IMR-90 (cell line): ENCODE results near the gene TAF8. TPM values are rescaled to one million over a fixed set of nuclear protein-coding genes. Genes with fewer than 3 reads are reported as not detected.

ENCODE experiments used
- ATAC-seq: fragments of 200-7000 bp; cut with Tn5 transposase; 2 replicates; pipeline ENCODE4 v1.9.1; 2020; ENCODE audit warnings: low read depth, mild to moderate bottlenecking, moderate library complexity
- BruUV-seq: library from RNA; stranded (reverse); fragments of 400-500 nt; replicated peaks from 2 replicates; lab custom pipeline; 2021; lab: Mats Ljungman, UMichigan
- CTCF ChIA-PET: fragments of 300-600 bp; formaldehyde crosslinking; extraction: SDS; loops from one replicate; lab custom pipeline; 2021; ENCODE audit warnings: antibody characterized with exemption; lab: Yijun Ruan, JAX
- POLR2A ChIA-PET: fragments of 300-600 bp; sonication (Branson Sonifier 250); formaldehyde crosslinking; loops from one replicate; lab custom pipeline; 2022; ENCODE audit warnings: antibody characterized with exemption; ENCODE audit not compliant: unreplicated experiment; lab: Charles Lee
- DNase-seq: peaks from one replicate; pipeline ENCODE4 v3.0.0; 2013
- H2AFZ ChIP-seq: replicated peaks from 2 replicates; pipeline ENCODE3; 2013; ENCODE audit warnings: low read length, mild to moderate bottlenecking; ENCODE audit not compliant: poor library complexity
- H2AK5ac ChIP-seq: 2 replicates; pipeline ENCODE4 v1.6.1; 2013; ENCODE audit warnings: low read depth, low read length, inconsistent platforms
- H2AK9ac ChIP-seq: replicated peaks from 2 replicates; pipeline ENCODE3; 2013; ENCODE audit warnings: mild to moderate bottlenecking, low read depth, low read length, moderate library complexity; ENCODE audit not compliant: poor library complexity
- H2BK120ac ChIP-seq: 2 replicates; pipeline ENCODE4 v1.6.1; 2013; ENCODE audit warnings: low read depth, low read length, inconsistent platforms
- H2BK15ac ChIP-seq: 3 replicates; pipeline ENCODE4 v1.6.1; 2013; ENCODE audit warnings: low read depth, low read length, inconsistent platforms
- H2BK20ac ChIP-seq: 2 replicates; pipeline ENCODE4 v1.6.1; 2013; ENCODE audit warnings: low read depth, mild to moderate bottlenecking, inconsistent platforms, low read length, moderate library complexity
- H2BK5ac ChIP-seq: 2 replicates; pipeline ENCODE4 v1.6.1; 2013; ENCODE audit warnings: mild to moderate bottlenecking, low read depth, low read length, inconsistent platforms; ENCODE audit not compliant: poor library complexity, severe bottlenecking
- H3K14ac ChIP-seq: replicated peaks from 2 replicates; pipeline ENCODE4 v1.6.1; 2013; ENCODE audit warnings: low read depth, low read length, inconsistent platforms
- H3K18ac ChIP-seq: 2 replicates; pipeline ENCODE4 v1.6.1; 2013; ENCODE audit warnings: low read depth, low read length, control low read depth
- H3K23ac ChIP-seq: 2 replicates; pipeline ENCODE4 v1.6.1; 2013; ENCODE audit warnings: low read depth, low read length, inconsistent platforms
- H3K27ac ChIP-seq: 2 replicates; pipeline ENCODE4 v1.5.1; 2013; ENCODE audit warnings: mild to moderate bottlenecking, control low read depth, low read length; ENCODE audit not compliant: insufficient read depth
- H3K27me3 ChIP-seq: 2 replicates; pipeline ENCODE4 v1.6.1; 2013; ENCODE audit warnings: low read length; ENCODE audit not compliant: control insufficient read depth, insufficient read depth
- H3K36me3 ChIP-seq: 2 replicates; pipeline ENCODE4 v1.6.1; 2013; ENCODE audit warnings: low read length, mixed read lengths; ENCODE audit not compliant: control insufficient read depth, insufficient read depth
- H3K4ac ChIP-seq: 2 replicates; pipeline ENCODE4 v1.6.1; 2013; ENCODE audit warnings: low read depth, low read length, inconsistent platforms
- H3K4me1 ChIP-seq: 2 replicates; pipeline ENCODE4 v1.6.1; 2013; ENCODE audit warnings: low read length, mixed read lengths; ENCODE audit not compliant: control insufficient read depth, insufficient read depth
- H3K4me2 ChIP-seq: 2 replicates; pipeline ENCODE4 v1.6.1; 2013; ENCODE audit warnings: low read depth, mild to moderate bottlenecking, control low read depth, low read length, moderate library complexity
- H3K4me3 ChIP-seq: 2 replicates; pipeline ENCODE4 v1.5.1; 2013; ENCODE audit warnings: low read depth, mild to moderate bottlenecking, control low read depth, low read length, moderate library complexity; ENCODE audit not compliant: insufficient read depth
- H3K56ac ChIP-seq: 2 replicates; pipeline ENCODE4 v1.6.1; 2013; ENCODE audit warnings: low read length, inconsistent platforms; ENCODE audit not compliant: insufficient read depth; ENCODE audit errors: extremely low read depth
- H3K79me1 ChIP-seq, 2 experiments: 2 replicates each; pipeline ENCODE4 v1.6.1; 2013; ENCODE audit warnings: low read length in 2 of 2, inconsistent platforms in 1 of 2, low read depth in 1 of 2
- H3K9ac ChIP-seq: 2 replicates; pipeline ENCODE4 v1.6.1; 2013; ENCODE audit warnings: low read depth, low read length, control low read depth
- H3K9me1 ChIP-seq: 2 replicates; pipeline ENCODE4 v1.6.1; 2013; ENCODE audit warnings: low read length, inconsistent platforms; ENCODE audit not compliant: insufficient read depth
- H3K9me3 ChIP-seq: 2 replicates; pipeline ENCODE4 v1.6.1; 2013; ENCODE audit warnings: low read length; ENCODE audit not compliant: control insufficient read depth, insufficient read depth
- H4K20me1 ChIP-seq: 2 replicates; pipeline ENCODE4 v1.6.1; 2013; ENCODE audit warnings: low read length, inconsistent platforms; ENCODE audit not compliant: insufficient read depth
- H4K5ac ChIP-seq: 2 replicates; pipeline ENCODE4 v1.6.1; 2013; ENCODE audit warnings: mild to moderate bottlenecking, low read depth, low read length, control low read depth
- H4K8ac ChIP-seq, 2 experiments: 2 replicates each; pipeline ENCODE4 v1.6.1; 2013; ENCODE audit warnings: low read depth in 2 of 2, low read length in 2 of 2, control low read depth in 1 of 2, inconsistent platforms in 1 of 2
- H4K91ac ChIP-seq: 2 replicates; pipeline ENCODE4 v1.6.1; 2013; ENCODE audit warnings: low read depth, low read length, inconsistent platforms; ENCODE audit not compliant: insufficient read depth
- BHLHE40 ChIP-seq: fragments of 150-350 bp; IDR thresholded peaks from 2 replicates; pipeline ENCODE4 v1.6.1; 2016; ENCODE audit warnings: mild to moderate bottlenecking, low read depth, low read length
- CEBPB ChIP-seq: IDR thresholded peaks from 2 replicates; pipeline ENCODE4 v1.6.1; 2012; ENCODE audit warnings: low read depth, low read length, improper control_type of control experiment
- CHD1 ChIP-seq: IDR thresholded peaks from 2 replicates; pipeline ENCODE4 v1.6.1; 2012; ENCODE audit warnings: low read depth, low read length, improper control_type of control experiment
- FOS ChIP-seq: fragments of 150-350 bp; IDR thresholded peaks from 2 replicates; pipeline ENCODE4 v1.6.1; 2016; ENCODE audit warnings: low read depth, low read length
- MAFK ChIP-seq: IDR thresholded peaks from 2 replicates; pipeline ENCODE4 v1.6.1; 2012; ENCODE audit warnings: low read depth, low read length, improper control_type of control experiment
- MXI1 ChIP-seq: IDR thresholded peaks from 2 replicates; pipeline ENCODE4 v1.6.1; 2012; ENCODE audit warnings: low read depth, mild to moderate bottlenecking, low read length, moderate library complexity, borderline replicate concordance
- POLR2A ChIP-seq: IDR thresholded peaks from 2 replicates; pipeline ENCODE4 v1.6.1; 2012; ENCODE audit warnings: mild to moderate bottlenecking, low read depth, low read length
- RAD21 ChIP-seq: IDR thresholded peaks from 2 replicates; pipeline ENCODE4 v1.6.1; 2012; ENCODE audit warnings: low read length, improper control_type of control experiment
- RCOR1 ChIP-seq: IDR thresholded peaks from 2 replicates; pipeline ENCODE4 v1.6.1; 2012; ENCODE audit warnings: mild to moderate bottlenecking, low read length, improper control_type of control experiment; ENCODE audit not compliant: insufficient replicate concordance
- RFX5 ChIP-seq: IDR thresholded peaks from 2 replicates; pipeline ENCODE4 v1.8.0; 2012; ENCODE audit warnings: low read depth, mild to moderate bottlenecking, low read length, moderate library complexity
- SMC3 ChIP-seq: fragments of 150-350 bp; IDR thresholded peaks from 2 replicates; pipeline ENCODE4 v1.6.1; 2016; ENCODE audit warnings: low read depth, mild to moderate bottlenecking, antibody characterized with exemption, low read length, moderate library complexity
- WGBS, 2 experiments: methylation state at CpG; one replicate each; pipeline versions ENCODE4 v1.1.5 to v1.1.7; 2013; ENCODE audit warnings: missing lambda C conversion rate in 2 of 2; ENCODE audit not compliant: insufficient read length in 1 of 2; ENCODE audit errors: extremely low coverage in 2 of 2; 5-methylcytosine and 5-hydroxymethylcytosine counted together
- dilution Hi-C: fragments of 300-500 bp; cut with HindIII; formaldehyde crosslinking; loops from one replicate; pipeline ENCODE4 v1.14.3; 2018; ENCODE audit warnings: low sequenced_read_pairs; ENCODE audit not compliant: unreplicated experiment
- in situ Hi-C: fragments of 300-500 bp; cut with MboI; formaldehyde crosslinking; loops from 3 replicates; pipeline ENCODE4 v1.14.3; 2019; ENCODE audit warnings: low sequenced_read_pairs, inconsistent platforms, mixed read lengths
- intact Hi-C: fragments of 100-400 bp; cut with micrococcal nuclease; formaldehyde crosslinking; loops from 2 replicates; pipeline ENCODE4 v1.10.0; 2022
- polyA plus RNA-seq, 3 experiments: library from polyadenylated mRNA; depleted of rRNA; stranded (reverse); fragments of >200 nt; gene quantifications; 2 replicates each; pipeline ENCODE4 v1.2.3, GENCODE V29; 2012; ENCODE audit warnings: low replicate concordance in 1 of 3
- total RNA-seq: library from RNA; depleted of rRNA; stranded (reverse); fragments of >200 nt; gene quantifications from 2 replicates; pipeline ENCODE4 v1.2.3, GENCODE V29; 2012
- TF ChIP-seq, protein P1 (sequence below): fragments of 150-350 bp; IDR thresholded peaks from 2 replicates; pipeline ENCODE4 v1.6.1; 2017; ENCODE audit warnings: mild to moderate bottlenecking, antibody characterized with exemption, low read length, low read depth
- TF ChIP-seq, protein P2 (sequence below): conservative IDR thresholded peaks from 2 replicates; pipeline ENCODE4 v1.5.1; 2012; ENCODE audit warnings: mild to moderate bottlenecking, low read depth, low read length, improper control_type of control experiment
- TF ChIP-seq, protein P3 (sequence below): fragments of 150-350 bp; IDR thresholded peaks from 2 replicates; pipeline ENCODE4 v1.6.1; 2016; ENCODE audit warnings: low read depth, mild to moderate bottlenecking, low read length, moderate library complexity, borderline replicate concordance

TAF8 gene
- total and polyA plus RNA-seq, 2 of the 4 experiments (the other 2 are of a cell fraction) = 14.3 to 22.8 TPM

DNA sequence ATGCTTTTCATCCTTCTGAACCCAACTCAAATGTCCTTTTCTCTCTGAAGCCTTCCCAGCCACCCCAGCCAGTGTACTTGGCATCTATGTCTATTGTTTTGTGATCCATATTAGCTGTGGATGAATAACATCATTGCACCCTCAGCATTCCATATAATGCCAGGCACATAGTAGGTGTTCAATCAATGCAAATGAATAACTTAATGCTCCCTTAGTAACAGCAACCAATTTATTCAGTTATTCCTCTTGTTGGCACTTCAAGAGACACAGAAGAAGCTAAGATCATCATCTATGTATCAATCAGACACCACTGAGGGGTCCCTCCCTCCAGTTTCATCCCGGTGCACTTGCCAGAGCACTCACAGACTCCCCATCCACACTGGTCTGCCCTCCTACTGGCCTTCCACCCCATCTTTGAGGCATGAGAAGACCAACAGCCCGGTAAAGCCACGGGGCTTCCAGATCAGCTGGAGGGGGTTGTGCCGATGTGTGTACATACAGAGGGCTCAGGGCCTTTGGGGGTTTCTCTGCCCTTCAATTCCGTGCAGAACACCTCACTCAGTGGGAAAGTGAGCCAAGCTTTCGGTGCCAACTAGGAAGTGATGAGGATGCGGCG lies 2.4 kb upstream of the TAF8 start:
- H2BK120ac ChIP-seq = peak overlapping the region; percentile 51
- no peak for ATAC-seq
- peak overlapping the region; percentile 94 for H2AFZ ChIP-seq
- WGBS, 2 experiments = no CpG with 5 or more reads among the region's 8 CpGs
- peaks cover 8 to 12% of the 10 kb centered on the region in 2 experiments for H3K79me1 ChIP-seq
- DNase-seq = no peak
- peak overlapping the region; percentile 17; the same call in 1 of the 2 replicates for H3K23ac ChIP-seq
- H4K91ac ChIP-seq = peak overlapping the region; percentile 44; the same call in 1 of the 2 replicates
- no peaks in the 10 kb centered on the region; the same call in 1 of the 2 replicates for H3K27me3 ChIP-seq
- H3K14ac ChIP-seq = peak overlapping the region; percentile 49; the same call in 1 of the 2 replicates
- peaks cover 4% of the 10 kb centered on the region; the same call in 1 of the 2 replicates for H3K9me1 ChIP-seq
- H3K4me3 ChIP-seq = peak overlapping the region; percentile 86
- dilution Hi-C loops (loop anchor here (10.0 kb wide), 1 partner anchor 123 kb away; the partner anchor contains the start of genes BYSL and MED20), in situ Hi-C loops (loop anchor here (5.0 kb wide), 1 partner anchor 266 kb away; the partner anchor contains the start of gene PRICKLE4), intact Hi-C loops (loop anchor here (10.0 kb wide), 1 partner anchor 683 kb away; no protein-coding TSS in a partner anchor)
- H3K36me3 ChIP-seq = 0 out of 2 replicates have a peak, but pooled peaks cover 3% of the 10 kb centered on the region
- H3K9me3 ChIP-seq = no peaks in the 10 kb centered on the region
- H3K4me2 ChIP-seq = peak overlapping the region; percentile 98
- peak overlapping the region; percentile 78 for H4K5ac ChIP-seq
- H4K8ac ChIP-seq = peak overlapping the region; percentile 52 to 67; a peak in 3 of 4 replicates
- H2AK5ac ChIP-seq = peak overlapping the region; percentile 42
- H2BK5ac ChIP-seq = no peak overlapping the region
- CTCF ChIA-PET = interaction anchor here (0.6 to 1.7 kb wide), 2 partner anchors 144 to 262 kb away, joined by 3 to 5 read pairs; no protein-coding TSS in a partner anchor
- peak overlapping the region; percentile 38 for H3K18ac ChIP-seq
- H3K4ac ChIP-seq = peak overlapping the region; percentile 67
- POLR2A ChIA-PET = no interaction called here
- peak overlapping the region; percentile 9; the same call in 1 of the 3 replicates for H2BK15ac ChIP-seq
- no TSS peak for BruUV-seq
- H3K56ac ChIP-seq = no peak overlapping the region
- no peaks in the 10 kb centered on the region for H4K20me1 ChIP-seq
- no peak overlapping the region; the same call in 1 of the 2 replicates for H3K27ac ChIP-seq
- peak overlapping the region; percentile 67 for H3K9ac ChIP-seq
- H2AK9ac ChIP-seq = peak overlapping the region; percentile 2
- H2BK20ac ChIP-seq = 0 out of 2 replicates have a peak overlapping the region, but pooled peaks have one; percentile 12
- H3K4me1 ChIP-seq = peaks cover 21% of the 10 kb centered on the region
- TF ChIP-seq MAFK = no peak
- TF ChIP-seq RCOR1 = no peak
- no peak for TF ChIP-seq CHD1
- TF ChIP-seq CEBPB = no peak
- TF ChIP-seq, protein P1, sequence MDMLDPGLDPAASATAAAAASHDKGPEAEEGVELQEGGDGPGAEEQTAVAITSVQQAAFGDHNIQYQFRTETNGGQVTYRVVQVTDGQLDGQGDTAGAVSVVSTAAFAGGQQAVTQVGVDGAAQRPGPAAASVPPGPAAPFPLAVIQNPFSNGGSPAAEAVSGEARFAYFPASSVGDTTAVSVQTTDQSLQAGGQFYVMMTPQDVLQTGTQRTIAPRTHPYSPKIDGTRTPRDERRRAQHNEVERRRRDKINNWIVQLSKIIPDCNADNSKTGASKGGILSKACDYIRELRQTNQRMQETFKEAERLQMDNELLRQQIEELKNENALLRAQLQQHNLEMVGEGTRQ = no peak
- TF ChIP-seq BHLHE40 = no peak
- TF ChIP-seq, protein P2, sequence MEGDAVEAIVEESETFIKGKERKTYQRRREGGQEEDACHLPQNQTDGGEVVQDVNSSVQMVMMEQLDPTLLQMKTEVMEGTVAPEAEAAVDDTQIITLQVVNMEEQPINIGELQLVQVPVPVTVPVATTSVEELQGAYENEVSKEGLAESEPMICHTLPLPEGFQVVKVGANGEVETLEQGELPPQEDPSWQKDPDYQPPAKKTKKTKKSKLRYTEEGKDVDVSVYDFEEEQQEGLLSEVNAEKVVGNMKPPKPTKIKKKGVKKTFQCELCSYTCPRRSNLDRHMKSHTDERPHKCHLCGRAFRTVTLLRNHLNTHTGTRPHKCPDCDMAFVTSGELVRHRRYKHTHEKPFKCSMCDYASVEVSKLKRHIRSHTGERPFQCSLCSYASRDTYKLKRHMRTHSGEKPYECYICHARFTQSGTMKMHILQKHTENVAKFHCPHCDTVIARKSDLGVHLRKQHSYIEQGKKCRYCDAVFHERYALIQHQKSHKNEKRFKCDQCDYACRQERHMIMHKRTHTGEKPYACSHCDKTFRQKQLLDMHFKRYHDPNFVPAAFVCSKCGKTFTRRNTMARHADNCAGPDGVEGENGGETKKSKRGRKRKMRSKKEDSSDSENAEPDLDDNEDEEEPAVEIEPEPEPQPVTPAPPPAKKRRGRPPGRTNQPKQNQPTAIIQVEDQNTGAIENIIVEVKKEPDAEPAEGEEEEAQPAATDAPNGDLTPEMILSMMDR = no peak
- TF ChIP-seq, protein P3, sequence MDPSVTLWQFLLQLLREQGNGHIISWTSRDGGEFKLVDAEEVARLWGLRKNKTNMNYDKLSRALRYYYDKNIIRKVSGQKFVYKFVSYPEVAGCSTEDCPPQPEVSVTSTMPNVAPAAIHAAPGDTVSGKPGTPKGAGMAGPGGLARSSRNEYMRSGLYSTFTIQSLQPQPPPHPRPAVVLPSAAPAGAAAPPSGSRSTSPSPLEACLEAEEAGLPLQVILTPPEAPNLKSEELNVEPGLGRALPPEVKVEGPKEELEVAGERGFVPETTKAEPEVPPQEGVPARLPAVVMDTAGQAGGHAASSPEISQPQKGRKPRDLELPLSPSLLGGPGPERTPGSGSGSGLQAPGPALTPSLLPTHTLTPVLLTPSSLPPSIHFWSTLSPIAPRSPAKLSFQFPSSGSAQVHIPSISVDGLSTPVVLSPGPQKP = no peak
- TF ChIP-seq RAD21 = no peak
- no peak for TF ChIP-seq POLR2A
- no peak for TF ChIP-seq SMC3
- TF ChIP-seq RFX5 = no peak
- no peak for TF ChIP-seq MXI1
- no peak for TF ChIP-seq FOS
